Measurements from ENCODE around the gene ST6GAL1.

ST6GAL1 gene

DNA sequence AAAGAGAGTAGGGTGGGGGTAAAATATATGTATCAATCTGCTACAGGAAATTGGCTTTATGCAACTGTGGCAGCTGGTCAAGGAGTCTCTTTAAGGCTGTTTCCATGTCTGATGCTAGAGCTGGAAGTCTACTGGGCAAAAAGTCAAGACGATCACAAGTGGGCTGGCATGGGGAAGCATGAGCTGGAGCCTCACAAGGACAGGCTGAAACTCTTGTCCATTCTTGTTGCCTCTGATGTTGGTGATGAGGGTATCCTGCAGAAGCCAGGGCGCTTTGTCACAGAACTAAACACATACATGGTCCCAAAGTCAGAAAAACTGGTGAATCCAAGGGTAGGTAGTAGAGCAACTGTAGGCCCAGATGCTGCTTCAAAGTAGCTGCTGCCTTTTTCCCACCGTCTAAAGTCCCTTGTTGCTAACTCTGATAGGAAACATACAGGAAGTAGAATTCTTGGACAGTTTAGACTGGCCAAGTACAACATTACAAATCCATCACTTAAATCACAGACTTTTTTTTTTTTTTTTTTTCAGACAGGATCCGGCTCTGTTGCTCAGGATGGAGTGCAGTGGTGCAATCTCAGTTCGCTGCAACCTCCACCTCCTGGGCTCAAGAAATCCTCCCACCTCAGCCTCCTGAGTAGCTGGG, 154.8 kb downstream of the ST6GAL1 start:
- no peak for DNase-seq

- DNase-seq: no peak
Observed at GRCh38 chr3:187085933-187086332, 155.6 kb downstream of the ST6GAL1 start.

DNA sequence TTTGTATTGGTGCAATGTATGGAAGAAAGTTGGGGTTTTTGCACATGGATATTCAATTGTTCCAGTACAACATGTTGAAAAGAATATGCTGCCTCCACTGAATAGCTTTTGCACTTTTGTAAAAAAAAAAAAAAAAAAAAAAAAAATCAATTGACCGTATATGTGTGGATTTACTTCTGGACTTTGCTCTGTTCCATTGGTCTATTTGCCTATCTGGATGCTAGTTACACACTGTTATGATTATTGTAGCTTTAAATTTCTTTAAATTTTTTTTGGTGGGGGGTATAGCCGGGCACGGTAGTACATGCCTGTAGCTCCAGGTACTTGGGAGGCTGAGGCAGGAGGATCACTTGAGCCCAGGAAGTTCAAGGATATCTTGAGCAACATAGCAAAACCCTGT, 156.5 kb downstream of the ST6GAL1 start:
- DNase-seq: no peak

DNA sequence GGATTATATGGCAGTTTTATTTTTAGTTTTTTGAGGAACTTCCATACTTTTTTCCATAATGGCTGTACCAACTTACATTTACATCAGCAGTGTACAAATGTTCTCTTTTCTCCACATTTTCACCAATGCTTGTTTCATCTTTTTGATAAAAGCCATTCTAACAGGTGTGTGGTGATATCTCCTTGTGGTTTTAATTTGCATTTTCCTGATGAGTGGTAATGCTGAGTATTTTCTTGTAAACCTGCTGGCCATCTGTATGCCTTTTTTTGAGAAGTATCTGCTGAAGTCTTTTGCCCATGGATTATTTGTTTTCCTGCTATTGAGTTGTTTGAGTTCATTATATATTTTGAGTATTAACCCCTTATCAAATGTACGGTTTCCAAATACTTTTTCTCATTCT, 158.4 kb downstream of the ST6GAL1 start:
- no peak for DNase-seq

DNA sequence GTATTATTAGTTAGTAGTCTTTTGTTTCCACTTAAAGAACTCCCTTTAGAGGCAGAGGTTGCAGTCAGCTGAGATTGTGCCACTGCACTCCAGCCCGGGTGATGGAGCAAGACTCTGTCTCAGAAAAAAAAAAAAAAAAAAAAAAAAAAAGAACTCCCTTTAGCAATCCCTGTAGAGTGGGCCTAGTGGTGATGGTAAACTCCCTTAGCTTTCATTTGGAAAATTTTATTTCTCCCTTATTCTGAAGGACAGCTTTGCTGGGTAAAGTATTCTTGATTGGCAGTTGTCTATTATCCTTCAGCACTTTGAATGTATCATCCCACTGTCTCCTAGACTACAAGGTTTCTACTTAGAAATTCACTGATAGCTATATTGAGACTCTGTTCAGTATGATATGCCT, 163.0 kb downstream of the ST6GAL1 start:
- no peak for DNase-seq

DNA sequence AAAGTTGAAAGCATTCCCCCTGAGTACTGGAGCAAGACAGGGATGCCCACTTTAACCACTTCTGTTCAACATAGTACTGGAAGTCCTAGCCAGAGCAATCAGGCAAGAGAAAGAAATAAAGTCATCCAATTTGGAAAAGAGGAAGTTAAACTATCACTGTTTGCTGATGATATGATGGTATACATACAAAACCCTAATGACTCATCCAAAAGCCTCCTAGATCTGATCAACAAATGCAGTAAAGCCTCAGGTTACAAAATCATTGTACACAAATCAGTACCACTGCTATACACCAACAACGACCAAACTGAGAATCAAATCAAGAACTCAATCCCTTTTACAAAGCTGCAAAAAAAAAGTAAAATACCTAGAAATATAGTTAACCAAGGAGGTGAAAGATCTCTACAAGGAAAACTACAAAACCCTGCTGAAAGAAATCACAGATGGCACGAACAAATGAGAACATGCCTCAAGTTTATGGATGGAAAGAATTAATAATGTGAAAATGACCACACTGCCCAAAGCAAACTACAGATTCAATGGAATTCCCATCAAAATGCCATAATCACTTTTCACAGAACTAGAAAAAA, 168.7 kb downstream of the ST6GAL1 start:
- DNase-seq: no peak

GRCh38 chr3:187101184-187102072, 171.1 kb downstream of the ST6GAL1 start:
- no peak for DNase-seq

GRCh38 chr3:187102073-187102634, 171.8 kb downstream of the ST6GAL1 start:
- DNase-seq: no peak

DNA sequence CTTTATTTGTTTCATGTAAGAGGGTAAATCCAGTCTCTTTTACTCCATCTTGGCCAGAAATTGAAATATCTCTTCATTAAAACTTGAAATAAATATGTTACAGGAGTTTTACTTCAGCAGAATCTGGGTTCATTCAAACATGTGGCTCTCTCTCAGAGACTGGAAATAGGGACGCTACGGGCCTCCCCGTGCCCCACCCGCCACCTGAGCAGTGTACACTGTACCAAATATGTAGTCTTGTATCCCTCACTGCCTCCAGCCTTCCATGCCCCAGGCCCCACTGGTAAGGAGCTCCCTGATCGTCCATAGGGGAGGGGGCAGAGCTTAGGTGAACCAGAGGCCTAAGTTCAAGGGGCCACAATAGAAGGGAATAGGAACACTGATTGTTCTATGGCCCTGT, 172.9 kb downstream of the ST6GAL1 start:
- no peak for DNase-seq

GRCh38 chr3:187104342-187104741, 174.0 kb downstream of the ST6GAL1 start:
- DNase-seq: no peak

DNA sequence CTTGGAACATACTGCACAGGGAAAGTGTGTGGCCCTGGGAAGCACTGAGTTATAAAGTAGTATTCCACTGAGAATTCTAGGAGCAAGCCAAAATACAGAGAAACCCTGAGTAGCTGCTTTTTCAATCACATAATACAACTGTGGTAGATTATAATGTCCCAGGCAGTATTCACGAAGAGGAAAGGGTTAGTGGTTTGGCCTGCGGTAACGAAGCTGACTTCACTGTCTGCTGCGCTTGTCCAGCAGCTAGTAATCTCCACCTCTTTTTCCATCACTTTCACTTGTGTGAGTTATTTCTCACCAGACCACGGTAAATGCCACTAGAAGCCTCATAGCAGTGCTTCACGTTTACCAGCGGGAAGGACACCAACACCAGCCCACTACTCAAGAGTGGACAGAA, 174.6 kb downstream of the ST6GAL1 start:
- DNase-seq: no peak

DNA sequence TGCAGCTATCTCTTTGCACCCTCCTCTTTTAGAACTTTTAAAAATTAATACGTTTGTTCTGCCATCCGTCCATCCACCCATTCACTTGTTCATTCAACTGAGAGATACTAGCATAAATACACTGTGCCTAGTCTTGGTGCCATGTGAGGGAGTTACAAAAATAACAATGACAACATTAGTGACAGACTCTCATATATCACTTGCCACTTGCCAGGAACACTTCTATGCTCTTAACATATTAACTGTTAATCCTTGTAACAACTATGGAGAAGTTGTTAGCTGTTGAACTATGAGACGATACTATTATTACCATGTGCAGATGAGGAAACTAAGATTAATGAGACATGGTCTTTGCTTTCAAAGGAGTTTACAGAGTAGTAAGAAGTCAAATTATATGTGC, 175.4 kb downstream of the ST6GAL1 start:
- DNase-seq: no peak

GRCh38 chr3:187107989-187108388, 177.7 kb downstream of the ST6GAL1 start:
- DNase-seq: no peak

- no peak for DNase-seq
Observed at GRCh38 chr3:187110156-187110555, 179.8 kb downstream of the ST6GAL1 start.

GRCh38 chr3:187112934-187113793, 182.8 kb downstream of the ST6GAL1 start:
- DNase-seq: no peak

DNA sequence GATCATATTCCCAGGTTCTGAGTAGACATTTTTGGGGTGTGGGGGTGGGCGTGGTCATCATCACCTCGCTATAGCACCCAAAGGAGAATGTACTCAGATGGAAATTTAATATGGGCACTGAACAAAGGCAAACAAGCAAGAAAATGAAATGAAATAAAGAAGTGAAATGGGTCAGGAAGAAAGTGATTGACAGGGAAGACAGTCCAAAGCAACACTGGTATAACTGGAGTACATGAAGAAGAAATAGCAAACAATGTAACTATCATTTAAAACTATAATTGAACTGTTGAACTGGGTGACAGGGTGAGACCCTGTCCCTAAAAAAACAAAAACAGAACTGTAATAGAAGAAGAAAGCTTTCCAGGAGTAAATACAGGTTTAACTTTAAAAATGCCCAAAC, 184.2 kb downstream of the ST6GAL1 start:
- no peak for DNase-seq

DNA sequence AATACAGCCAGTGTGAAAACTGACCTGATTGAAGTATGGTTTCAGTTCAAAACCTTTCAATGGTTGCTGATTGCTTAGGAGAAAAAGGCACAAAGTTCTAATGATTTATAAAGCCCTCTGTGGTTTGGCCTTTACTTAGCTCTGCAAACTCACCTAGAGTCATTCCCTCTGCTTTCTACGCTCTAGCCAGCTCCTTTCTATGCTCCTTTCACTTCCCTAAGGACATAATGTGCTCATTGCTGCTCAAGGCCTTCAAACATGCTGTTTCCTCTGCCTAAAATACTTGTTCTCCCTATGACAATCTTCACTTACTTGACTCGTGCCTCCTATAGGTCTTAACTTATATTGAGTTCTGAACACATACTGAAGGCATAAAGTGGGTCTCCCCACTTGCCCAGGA, 190.0 kb downstream of the ST6GAL1 start:
- no peak for DNase-seq

GRCh38 chr3:187122261-187122660, 191.9 kb downstream of the ST6GAL1 start:
- no peak for DNase-seq

DNA sequence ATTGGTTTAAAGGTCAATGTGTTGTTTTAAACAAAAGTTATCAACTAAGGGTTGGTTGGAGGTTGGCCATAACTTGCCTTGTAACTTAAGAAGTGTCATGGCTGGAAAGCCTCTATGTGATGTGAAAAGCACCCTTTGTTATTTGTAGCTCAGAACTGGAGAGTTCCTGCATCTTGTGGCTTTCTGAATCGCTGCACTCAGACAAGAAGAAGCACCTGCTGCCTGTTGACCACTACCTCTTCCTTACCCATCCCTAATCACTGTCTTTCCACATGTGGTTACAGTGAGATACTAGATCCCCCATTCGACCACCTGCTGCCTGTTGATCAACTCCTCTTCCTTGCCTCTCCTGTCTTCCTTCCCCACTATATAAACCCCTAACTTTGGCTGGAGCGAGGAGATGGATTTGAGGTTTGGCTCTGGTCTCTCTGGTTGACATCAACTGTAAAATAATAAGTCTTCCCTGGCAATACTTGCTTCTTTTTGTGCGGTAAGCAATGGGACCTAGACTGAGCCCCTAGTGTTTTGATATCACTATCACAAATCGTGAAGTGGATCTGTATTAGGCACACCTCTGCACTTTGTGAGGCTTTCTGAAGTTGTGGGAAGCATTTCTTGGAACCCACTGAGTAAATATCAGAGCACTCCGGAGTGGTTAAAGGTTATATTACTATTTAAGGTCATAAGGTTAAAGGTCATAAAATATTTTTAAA, 195.1 kb downstream of the ST6GAL1 start:
- no peak for DNase-seq

Measured in 8988T (cell line).